Measurements from ENCODE around the gene GNAZ.
A peak's percentile ranks its signal among the peaks of the same experiment; 100 is the strongest.

GNAZ gene

GRCh38 chr22:23065495-23066122, 4.7 kb upstream of the GNAZ start:
- DNase-seq = no peak

DNA sequence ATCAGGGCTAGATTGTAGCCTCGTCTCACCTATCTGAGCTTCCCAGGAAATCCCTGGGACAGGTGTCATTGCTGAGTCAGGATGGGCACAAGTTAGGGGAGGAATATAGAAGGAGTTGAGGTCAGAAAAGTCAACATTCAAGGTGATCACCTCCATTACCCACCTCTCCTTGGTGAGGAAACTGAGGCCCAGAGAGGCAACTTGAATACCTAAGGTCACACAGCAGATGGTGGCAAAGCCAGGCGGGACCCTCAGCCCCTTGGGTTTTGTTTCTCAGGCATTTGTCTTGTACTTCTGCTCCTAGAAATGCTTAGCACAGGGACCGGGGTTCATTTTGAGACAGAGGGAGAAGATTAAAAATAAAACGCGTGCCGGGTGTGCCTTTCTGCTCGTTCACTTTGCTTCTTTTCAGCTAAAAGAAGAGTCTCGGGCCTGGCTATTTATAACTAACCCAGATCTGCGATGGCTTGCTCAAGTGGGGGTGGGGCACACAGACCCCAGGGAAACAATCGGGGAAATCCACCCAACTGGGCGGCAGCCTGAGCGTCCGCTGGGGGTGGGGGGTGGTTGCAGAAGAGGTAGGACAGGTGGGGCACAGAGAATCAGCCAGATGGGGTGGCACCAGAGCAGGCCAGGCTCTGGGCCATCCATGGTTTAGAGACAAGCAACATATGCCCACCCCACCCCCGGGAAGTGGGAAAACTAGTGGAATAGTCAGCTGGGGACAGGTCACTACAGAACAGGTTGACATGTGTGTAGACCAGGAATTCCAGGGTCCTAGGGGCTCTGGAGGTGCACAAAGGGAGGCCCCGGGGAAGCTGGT, 3.9 kb upstream of the GNAZ start:
- no peak for DNase-seq

GRCh38 chr22:23067023-23067650, 3.2 kb upstream of the GNAZ start:
- DNase-seq = no peak

DNA sequence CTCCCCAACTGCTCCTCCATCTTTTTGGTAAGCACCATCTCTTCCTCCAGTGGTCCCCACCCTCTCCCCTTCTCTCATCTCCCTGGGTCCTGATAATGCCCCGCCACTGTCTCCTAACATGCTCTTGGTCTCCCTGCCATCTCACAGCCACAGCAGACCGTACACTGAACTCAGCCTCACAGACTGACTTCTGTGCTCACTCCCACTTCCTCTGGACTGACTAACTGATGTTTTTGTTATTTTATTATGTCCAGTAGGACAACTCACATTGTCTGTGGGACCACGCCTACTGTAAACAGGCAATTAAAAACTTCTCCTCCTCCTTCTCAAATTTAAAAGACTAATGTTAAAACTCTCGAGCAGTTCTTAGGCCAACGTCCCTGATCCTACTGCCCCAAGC, 2.6 kb upstream of the GNAZ start:
- DNase-seq = no peak

GRCh38 chr22:23068096-23068831, 2.1 kb upstream of the GNAZ start:
- no peak for DNase-seq

DNA sequence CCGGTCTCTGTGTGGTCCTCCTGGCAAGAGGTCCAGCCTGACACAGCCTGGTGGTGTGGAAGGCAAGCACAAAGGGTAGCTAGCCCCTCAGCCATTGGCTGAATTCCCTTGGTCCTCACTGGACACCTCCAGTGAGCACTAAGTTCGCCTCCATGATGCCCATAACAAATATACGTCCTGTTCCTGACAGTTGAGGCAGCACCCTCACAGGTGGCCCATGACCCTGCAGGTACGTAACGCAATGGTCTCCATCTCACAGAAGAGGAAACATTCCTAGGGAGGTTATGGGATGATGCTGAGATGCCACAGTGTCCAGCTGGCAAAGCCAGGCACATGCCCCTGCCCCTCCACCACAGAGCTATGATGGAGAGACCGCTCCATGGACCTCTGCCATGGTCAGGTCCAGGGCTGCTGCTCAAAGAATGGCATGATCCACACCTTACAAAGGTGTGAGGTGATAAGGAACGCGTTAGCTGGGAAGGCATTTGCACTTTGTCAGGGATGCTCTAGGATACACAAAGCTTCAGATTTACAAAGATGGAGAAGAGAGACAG, 1.4 kb upstream of the GNAZ start:
- DNase-seq = no peak

GRCh38 chr22:23069502-23070357, 589 bp upstream of the GNAZ start:
- DNase-seq = peak; percentile 22

GRCh38 chr22:23071230-23072076, 1.1 kb downstream of the GNAZ start:
- DNase-seq = no peak

DNA sequence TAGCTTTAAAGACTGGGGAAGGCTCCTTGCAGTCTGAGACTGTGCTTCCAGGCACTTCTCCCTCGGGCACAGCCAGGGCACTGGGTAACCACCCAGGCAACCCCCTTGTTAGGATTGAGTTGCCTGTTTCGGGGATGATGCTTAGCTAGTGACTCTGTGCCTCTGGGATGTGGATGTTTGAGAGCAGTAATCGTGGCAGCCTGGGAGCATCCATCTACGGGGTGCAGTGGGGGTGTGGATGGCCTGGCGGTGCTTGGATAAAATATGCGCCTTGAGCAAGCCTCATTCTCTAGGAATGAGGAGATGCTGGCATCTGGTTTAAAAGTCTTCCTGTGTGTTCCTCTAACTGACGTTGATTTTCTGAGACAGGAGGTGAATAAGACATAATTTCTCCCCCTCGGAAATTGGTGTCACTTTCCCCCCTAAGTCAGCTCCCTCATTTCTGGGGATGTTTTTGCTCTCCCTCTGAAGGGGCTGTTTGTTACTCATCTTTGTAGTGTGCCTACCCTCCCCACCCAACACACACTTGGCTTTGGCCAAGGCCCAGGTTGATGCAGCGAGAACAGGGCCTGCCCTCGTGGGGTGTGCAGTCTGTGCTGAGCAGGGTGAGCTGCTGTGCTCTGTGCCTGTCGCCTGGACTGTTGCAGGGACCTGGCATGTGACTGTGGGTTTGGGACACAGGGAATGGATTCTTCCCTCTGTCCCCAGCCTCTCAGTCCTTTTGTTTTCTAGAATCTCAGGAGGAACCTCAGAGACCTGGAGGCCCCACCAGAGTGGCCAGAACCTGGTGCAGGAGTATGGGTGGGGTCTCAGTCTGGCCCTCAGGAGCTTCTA, 2.0 kb downstream of the GNAZ start:
- no peak for DNase-seq

GRCh38 chr22:23072911-23073491, 2.7 kb downstream of the GNAZ start:
- DNase-seq = no peak

- DNase-seq = no peak
These were observed 3.4 kb downstream of the GNAZ start for GRCh38 chr22:23073526-23074229.

DNA sequence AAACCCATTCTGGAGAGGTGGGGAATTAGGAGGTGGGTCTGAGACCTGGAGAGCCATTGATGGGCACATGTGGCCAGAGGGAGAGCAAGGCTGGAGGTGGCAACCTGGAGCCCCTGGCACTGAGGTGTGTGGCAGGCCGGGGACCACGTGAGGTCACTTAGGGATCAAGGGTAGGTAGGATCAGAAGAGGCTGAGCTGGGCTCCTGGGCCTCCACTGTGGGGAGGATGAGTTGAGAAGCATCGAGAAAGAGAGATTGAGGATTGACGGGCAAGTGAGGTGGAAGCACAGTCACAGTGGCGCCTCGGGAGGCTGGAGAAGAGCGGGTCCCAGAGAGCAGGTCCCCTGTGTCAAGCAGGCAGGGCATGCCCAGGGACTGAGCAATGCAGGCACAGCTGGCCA, 4.1 kb downstream of the GNAZ start:
- no peak for DNase-seq

DNA sequence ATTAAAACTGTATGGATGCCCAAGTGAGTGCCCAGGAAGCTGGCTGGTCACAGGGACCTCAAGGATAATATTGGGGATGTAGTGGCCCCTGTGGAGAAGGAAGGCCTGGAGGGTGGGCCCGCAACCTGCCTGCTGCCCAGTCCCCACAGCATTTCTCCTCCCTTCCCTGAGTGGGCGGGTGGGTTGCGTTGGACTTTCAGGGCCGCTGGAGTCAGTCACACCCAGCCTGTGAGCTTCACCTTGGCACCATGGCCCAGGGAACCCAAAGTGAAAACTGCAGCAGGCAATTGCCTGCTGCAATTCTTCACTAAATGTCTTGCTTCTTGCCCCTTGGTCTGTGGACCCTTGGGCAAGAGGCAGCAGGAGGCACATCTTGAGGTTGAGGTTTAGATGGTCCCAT, 4.7 kb downstream of the GNAZ start:
- DNase-seq = no peak

DNA sequence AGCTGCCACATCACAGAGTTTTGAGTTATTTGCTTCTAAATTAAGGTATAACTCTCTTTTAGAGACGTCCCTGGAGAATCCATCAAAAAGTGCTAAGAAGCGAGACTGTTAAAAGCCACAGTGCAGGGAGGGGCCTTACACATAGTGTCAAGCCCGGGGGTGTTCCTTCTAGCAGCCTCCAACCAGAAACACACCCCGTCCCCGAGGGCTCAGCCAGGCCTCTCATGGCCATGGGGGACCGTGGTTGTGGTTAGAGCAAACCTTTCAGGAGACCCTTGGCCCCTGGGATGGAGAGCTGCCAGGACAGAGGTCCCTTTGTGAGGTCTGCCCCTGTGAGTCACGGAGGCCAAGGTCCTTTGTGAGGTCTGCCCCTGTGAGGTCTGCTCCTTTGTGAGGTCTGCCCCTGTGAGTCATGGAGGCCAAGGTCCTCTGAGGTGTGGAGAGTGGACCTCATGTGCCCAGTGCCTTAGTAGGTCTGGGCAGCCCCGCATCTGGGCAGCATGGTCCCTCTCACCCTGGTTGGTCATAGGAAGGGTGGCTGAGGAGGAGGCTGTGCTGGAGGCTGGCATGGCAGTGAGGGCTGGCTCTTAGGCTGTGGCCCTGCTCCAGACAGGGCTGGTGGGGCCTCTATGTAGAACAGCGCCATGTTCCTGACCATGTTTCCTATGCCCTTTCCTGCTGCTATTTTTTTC, 5.4 kb downstream of the GNAZ start:
- no peak for DNase-seq

DNA sequence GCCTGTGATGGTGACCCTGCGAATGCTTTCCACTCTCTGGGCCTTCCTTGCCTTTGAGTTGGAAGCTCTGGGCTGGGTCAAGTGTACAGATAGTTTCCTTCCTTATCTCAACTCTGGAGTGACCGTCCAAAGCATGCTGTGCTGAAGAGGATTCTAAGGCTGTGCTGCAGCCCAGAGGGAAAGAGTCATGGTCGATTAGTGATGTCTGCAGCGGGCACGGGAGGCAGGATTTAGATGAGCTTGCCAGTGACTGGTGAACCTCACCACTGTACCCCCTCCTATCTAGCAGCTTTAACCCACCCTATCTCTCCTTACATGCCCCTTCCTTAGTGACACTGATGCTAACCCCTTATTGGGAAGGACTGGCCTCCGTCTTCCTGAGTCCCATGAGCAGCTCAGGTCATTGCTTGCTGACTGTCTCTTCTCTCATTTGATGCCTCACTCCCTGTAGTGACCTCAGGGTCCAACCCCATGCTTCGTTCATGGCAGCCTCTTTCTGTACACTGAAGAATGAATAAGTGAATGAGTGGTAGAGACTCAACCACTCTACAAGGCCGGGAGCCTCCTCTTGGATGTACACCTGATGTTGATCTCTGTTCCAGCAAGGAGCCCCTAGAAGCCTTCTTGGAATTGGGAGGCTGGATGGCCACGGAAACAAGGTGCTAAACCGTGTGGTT, 6.7 kb downstream of the GNAZ start:
- DNase-seq = no peak

GRCh38 chr22:23077627-23078461, 7.5 kb downstream of the GNAZ start:
- no peak for DNase-seq

DNA sequence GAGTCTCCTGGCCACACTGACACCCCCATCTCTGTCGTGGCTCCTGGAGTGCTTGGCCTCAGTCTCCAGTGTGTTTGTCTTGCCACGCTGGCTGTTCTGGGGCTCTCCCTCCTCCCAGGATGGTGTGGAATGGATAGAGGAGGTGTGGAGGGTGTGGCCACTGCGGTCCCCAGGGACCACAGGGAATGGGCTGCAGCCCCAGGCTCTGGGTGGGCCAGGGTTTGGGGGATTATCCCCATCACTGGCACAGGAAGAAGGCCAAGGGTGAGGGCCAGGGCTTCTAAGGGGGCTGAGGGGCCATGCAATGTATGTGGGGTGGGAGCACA, 8.1 kb downstream of the GNAZ start:
- DNase-seq = no peak
